DMS153 treated with DMSO at 0.1 percent for 48 hours (cell line): ENCODE data around the gene ACTN1.
A peak's percentile ranks its signal among the peaks of the same experiment; 100 is the strongest.
"Not testable (repeated sequence)": the region's sequence is repeated elsewhere in the genome, so short reads cannot be mapped to it uniquely, and the experiment has no call there.

ENCODE experiments used
- DNase-seq: peaks from one replicate; lab custom pipeline; 2025; ENCODE audit not compliant: unreplicated experiment; lab: John Stamatoyannopoulos, UW

Gene ACTN1

DNA sequence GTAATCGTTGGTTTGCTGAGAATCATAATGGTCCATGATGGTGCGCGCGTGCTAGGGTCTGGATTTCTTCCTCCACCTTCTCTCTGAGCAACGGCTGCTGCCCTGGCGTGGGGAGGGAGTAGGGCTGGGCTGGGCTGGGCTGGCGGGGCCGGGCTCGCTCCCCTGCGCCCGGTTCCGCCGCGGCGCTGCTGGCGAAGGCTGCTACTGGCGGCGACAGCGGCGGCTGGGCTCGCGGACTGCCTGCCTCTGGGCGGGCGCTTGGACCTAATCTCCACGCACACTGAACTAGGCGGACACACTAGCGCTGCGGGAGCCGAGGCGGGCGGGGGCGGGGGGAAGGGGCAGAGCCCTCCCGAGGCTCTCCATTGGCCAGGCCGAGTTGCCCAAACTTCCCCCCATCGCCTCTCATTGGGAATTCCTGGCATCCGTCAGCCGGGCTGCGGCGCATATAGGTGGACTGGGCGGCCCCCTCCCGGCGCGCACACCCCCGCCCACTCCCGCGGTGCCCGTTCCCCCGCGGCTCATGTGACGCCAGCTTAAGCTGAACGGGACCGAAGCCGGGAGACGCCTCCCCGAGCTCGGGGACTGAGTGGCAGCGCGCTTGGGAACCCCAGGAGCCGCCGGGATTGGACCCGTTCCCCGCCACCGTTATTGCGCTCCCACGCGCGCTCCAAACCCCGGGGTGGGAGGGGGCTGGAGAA is at the start of gene ACTN1:
TSS of gene ACTN1 (minus strand) at position 282 of the 701 bp plus-strand sequence. CDS start at position 36, 246 bp downstream.
- DNase-seq = peak; percentile 78

DNA sequence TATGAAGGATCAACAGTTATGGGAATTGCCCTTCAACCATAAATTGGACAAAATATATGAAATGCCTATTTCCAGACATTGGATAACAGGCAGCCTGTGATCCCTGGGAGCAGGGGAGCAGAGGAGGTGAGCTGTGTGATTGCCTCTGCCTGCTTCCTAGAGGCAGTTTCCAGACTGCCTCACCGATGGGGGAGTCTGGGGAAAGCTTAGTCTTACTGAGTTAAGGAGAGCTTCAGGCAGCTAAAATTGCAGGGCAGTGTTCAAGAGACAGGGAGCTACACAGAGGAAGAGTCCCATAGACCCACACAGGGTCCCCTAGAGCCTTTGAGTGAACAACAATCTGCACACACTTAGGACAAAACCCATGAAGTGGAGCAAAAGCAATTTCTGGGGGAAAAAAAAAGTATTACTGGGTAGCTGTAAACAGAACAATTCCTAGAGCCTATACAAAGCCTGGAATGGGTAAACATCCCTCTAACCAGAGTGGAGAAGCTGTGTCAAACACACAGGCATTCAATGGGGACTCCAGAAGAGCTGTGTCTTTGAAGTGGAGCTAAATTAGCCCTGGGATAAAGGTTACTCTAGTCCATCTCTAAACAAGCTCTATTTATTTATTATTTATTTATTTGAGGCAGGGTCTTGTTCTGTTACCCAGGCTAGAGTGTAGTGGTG is 48.3 kb upstream of the ACTN1 start:
- no peak for DNase-seq

DNA sequence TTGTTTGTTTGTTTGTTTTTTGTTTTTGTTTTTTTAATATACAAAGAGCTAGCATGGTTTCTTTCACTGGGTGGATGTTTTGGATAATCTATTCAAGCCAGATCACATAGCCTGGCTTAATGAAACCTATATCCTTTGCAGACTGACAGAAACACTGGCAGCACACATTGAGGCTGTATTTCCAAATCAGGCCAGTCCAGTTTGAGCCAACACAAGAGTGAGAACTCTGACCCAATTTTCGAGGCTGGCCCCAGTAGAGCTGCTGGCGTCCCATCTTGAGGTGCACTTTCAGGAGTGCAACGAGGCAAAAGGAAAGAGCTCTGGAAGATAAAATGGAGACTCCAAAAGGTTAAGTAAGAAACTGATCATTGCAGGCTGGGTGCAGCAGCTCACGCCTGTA is 43.9 kb upstream of the ACTN1 start:
- no peak for DNase-seq

DNA sequence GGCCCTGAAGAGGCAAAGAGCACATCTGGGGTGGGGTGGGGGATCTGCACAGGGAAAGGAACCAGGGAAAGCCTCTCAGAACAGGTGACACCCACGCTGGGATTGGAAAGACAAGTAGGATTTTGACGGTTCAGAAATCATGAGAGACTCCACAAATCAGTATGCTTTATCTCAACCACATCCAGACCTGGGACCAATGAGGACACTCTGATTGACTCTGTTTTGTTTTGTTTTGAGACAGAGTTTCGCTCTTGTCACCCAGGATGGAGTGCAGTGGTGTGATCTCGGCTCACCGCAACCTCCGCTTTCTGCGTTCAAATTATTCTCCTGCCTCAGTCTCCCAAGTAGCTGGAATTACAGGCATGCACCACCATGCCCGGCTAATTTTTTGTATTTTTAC is 43.0 kb upstream of the ACTN1 start:
- not testable (repeated sequence) for DNase-seq

DNA sequence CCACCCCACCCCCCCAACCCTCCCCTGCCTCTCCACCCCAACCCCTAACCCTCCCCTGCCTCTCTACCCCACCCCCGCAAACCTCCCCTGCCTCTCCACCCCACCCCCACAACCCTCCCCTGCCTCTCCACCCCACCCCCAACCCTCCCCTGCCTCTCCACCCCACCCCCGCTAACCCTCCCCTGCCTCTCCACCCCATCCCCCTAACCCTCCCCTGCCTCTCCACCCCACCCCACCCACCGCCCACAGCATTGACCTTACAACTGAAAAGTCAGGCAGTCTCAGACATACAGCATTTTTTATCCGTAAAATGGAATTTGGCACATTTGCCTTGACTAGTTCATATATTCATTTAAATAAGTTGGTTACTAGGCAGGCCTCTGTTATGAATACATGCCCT is 38.6 kb upstream of the ACTN1 start:
- no peak for DNase-seq

DNA sequence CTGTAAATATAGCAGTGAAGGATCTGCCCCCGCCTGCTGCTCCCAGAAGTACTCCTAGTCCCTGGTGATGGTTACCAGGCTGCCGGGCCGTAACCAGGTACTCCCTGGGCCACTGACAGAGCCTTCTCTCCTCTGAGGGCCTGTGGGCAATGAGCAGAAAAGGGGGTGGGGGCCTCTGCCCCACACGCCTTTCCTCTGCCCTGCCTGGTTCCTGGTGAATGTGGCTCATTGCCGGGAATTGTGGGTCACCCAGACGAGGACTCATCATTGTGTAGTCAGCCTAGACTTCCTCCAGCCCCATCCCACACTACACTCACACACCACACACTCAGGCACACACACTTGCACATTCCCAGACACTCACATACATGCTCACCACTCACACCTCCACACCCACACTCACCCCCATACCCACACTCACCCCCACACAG is 35.7 kb upstream of the ACTN1 start:
- no peak for DNase-seq

DNA sequence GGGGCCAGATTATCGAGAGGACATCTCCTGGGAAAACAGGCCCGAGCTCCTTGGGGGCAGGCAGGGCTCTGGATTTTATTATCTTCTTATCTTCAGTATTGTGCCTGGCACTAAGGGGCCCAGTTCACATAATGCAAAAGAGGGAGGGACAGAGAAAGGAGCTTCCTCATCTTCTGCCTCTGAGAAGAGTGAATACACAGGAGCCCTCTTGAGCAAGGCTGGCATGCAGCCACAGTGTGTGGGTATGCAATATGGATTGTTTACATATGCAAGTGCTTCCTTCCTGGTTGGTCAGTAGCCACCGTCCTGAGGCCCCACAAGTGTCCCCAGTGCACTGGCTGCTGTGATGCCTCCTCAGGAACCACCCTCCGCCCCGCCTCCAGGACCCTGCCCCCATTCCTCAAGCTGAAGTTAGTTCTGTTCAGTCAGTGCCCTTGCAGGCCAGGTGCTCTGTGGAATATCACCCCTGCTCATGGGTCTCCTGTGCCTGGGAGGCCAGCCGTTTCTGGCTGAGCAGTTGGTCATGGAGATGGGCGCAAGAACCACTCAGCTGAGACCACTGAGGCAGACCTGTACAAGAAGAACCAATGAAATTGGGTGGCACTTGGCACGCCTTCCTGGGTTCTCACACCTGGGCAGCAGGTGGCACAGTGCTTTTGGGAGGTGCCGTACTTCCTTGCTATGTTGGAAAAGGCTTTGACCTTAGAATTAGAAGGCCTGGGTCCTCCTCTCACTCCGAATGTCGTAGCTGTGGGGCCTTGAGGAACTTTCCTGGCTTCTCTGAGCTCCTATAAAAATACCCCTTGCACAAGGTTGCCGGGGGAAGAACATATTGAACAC is 35.1 kb upstream of the ACTN1 start:
- DNase-seq = peak; percentile 45

DNA sequence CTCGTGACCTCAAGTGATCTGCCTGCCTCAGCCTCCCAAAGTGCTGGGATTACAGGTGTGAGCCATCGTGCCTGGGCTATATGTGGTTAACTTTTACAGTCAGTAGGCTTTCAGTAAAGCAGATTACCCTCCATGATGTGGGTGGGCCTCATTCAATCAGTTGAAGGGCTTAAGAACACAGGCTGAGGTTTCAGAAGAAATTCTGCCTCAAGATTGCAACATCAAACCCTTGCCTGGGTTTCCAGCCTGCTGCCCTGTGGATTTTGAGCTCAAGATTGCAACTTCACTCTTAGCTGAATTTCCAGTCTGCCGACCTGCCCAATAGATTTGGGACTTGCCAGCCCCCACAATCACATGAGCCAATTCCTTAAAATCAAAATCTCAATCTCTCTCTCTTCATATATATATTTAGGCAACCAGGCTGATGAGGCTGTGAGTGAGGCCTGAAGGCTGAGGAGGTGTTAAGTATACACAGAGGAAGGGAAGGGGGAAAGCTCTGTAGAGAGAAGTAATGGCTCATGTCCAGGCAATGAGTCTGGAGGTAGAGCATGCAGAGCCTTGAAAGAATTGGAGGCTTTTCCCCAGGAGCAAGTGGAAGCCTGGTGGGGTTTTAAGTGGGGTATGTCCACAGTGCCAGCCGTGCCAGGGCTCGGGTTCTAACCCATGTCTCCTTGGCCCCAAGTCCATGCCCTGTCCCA is 33.3 kb upstream of the ACTN1 start:
- no peak for DNase-seq

DNA sequence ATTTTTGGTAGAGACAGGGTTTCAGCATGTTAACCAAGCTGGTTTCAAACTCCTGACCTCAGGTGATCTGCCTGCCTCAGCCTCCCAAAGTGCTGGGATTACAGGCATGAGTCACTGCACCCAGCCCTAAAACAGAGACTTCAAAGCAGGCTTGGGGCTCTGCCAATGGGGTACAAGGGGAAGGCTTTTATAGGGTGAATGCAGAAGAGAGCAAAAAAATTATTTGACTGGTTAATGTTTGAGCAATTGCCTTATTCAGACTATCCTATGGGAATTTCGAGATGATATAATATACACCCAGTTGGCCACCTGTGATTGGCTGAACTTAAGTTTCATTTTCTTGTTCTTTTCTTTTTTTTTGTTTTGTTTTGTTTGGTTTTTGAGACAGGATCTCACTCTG is 31.5 kb upstream of the ACTN1 start:
- DNase-seq = no peak

DNA sequence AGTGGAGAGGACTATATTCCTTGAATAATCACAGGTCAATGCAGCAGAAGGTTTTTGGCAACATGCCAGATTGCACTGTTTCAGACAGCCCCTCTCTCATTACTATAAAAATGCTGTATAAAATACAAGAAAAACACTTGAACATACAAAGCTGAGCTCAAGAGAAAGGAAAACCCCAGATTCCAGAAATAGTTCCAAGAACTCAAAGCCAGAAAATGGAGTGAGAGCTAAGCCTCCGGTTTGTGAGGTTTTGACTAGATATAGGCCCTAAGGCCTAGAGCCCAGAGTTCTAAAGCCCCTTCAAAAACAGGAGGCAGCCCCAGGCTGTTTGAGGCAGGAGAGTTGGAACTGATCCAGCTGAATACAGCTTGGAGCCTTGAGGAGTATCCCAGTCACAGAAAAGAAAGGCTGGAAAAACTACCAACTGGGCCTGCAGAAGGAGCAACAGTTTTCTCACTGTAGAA is 29.4 kb upstream of the ACTN1 start:
- DNase-seq = no peak

DNA sequence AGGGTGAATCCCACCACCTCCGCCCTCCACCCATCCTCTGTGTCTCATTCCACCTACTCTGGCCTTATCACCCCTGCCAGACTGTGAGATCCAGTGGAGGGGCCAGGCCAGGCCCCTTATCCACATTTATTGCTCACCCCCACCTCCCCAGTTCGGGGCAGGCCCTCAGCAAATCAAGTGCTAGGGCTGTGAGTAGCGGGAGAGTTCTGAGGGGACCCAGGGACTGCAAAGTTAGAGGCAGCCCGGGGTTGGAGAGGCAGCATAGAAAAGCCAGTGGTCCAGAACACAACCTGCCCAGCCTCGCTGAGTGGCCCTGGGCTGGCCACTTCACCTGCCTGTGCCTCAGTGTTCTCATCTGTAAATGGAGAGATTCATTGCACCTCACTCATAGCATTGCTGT is 27.2 kb upstream of the ACTN1 start:
- no peak for DNase-seq

DNA sequence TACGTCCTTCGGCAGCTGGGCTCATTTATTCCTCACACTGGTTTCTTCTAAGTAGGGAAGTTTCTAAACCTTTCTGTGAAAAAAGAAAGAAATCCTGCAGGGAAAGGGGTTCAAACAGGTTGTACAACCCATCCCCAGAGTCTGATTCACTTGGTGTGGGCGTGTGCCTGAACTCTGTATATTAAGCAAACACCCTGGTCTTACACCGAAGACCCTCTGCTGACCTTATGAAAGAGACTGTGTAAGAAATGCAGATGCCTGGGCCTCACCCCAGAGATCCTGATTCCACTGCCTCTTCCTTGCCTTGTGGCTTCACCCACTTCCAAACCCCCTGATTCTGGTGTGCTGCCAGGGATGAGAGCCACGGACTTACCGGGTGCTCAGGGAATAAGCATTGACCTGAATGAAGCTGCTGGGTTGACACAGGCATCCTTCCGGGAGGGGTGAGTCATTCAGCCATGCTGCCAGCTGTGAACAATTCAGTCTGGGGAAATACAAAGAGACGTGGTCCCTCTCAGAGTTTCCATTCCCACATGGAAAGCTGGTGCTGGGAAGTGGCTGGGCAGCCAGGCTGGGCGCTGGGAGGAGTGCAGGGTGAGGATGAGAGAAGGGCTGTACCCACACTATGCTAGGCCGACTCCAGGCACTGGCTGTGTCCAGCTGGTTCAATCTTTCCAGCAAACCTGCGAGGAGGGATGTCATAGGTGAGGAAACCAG is 26.5 kb upstream of the ACTN1 start:
- no peak for DNase-seq

DNA sequence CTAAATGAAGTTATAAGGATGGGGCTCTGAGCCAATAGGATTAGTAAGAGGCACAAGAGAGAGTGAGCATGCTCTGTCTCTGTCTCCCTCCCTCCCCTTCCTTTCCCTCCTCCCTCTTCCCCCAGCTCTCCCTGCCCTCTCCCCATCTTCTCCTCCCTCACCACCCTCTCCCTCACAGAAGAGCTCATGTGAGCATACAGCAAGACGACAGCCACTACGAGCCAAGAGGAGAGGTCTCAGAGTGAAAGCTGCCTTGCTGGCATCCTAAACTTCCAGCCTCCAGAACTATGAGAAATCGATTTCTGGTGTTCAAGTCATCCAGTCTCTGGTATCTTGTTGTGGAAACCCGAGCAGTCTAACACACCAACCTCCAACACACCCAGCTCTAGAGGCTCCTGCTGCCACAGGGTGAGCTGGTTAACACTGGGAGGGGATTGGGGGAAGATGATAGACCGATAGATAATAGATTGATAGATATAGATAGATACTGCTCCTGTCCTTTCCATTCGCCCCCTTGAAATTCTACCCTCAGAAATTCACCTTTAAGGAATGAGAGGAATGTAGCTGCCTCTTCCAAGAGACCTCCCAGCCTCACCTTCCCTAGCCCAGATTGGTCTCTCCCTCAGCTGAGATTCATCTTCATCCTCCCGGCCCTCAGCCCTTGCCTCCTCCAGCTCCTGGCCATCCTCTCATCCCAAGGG is 25.8 kb upstream of the ACTN1 start:
- no peak for DNase-seq

DNA sequence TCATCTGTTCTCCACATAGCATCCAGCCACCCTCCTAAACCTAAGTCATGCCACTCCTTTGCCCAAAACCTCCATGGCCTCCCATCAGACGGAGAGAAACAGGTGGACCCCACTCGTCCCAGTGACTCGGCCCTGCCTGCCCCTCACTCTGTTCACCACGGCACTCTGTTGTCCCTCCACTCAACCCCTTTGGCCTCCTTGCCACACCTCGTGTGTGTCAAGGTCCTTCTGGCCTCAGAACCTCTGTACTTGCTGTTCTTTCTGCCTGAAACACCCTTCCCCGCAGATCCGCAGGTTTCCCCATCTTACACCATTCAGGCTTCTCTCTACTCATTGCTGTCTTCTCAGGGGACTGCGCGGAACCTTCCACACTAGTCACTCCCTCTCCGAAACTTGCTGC is 24.5 kb upstream of the ACTN1 start:
- DNase-seq = no peak

DNA sequence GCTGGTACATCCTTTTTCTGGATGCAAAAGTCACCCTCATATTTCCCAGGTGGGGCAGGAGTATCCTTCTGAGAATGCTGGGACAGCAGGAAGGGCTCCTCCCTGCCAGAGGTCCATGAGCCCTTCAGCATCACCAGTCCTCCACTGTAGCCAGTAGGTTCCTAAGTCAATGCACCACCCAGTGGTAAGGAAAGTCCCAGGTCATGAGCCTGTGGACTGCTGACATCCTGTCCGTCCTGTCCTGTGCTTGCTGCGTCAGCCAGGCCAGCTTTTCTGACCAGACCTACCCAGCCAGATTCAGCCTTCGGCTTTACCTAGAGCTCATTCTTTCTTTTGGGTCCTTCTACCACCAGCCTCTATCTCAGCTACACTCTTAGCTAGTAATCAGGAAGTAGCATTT is 23.0 kb upstream of the ACTN1 start:
- DNase-seq = no peak

DNA sequence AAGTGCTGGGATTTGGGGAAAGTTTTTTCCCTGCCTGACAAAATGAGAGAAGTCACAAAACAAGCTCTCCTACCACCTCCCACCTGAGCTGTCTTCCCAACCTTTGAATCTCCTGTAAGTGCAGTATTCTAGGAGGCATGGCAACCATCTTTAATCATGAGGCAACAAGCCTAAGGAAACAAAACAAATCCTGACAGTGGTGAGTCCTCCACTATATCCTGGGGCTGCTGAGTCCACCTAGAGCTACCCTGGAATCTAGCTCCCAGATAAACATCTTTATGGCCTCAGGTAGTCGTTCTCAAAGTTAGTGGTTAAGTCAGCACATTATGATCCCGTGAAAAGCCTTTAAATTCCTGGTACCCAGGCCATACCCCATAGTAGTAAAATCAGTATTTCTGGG is 22.3 kb upstream of the ACTN1 start:
- no peak for DNase-seq

DNA sequence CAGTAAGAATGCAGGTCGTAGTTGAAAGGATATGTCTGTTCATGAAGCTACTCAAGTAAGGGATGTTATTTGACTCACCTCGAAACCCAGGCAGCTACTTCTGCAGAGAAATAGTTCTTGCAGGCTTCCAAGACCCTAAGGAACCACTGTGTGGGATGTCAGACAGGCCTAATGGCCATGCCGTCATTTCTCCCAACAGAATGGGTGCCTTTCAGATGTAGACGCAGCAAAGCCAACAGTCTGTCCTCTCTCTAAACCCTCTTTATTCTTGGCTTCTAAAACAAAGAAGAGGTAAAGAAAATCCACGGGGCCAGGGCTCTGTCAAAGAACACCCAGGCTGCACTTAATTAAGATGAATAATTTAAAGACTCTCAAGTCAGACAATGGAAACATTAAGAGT is 19.0 kb upstream of the ACTN1 start:
- no peak for DNase-seq

DNA sequence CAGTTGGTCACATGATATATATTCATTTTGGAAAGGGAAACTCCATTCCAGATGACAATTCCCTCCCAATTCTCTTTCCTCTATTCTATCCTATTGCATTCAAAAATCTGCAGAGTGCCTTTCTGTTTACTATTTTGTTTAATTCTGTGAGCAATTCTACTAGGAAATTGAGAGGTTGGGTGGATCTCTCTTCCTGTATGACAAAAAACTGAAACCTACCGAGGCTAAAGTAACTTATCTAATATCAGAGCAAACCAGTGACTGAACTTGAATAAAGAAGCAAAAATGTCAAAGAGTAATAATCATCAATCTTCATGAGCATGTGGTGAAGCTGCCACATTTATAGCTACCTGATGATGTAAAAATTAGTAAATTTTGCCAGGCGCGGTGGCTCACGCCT is 16.6 kb upstream of the ACTN1 start:
- DNase-seq = no peak

DNA sequence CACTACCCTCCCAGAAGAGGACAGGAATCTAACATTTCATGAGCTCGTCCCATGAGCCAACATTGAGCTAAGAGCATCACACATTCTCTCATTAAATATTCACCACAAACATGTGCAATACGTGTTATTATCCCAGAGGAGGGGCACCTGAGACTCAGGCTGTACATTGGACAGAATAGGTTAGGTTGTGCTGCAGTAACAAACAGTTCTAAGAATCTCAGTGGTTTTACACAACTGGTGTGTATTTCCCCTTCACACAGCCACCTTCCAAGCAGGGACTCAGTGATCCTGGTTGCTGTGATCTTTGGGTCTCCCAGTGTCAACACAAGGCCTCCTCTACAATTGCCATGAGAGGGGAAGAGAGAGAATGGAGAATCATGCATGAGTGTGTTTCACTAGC is 15.0 kb upstream of the ACTN1 start:
- DNase-seq = no peak

DNA sequence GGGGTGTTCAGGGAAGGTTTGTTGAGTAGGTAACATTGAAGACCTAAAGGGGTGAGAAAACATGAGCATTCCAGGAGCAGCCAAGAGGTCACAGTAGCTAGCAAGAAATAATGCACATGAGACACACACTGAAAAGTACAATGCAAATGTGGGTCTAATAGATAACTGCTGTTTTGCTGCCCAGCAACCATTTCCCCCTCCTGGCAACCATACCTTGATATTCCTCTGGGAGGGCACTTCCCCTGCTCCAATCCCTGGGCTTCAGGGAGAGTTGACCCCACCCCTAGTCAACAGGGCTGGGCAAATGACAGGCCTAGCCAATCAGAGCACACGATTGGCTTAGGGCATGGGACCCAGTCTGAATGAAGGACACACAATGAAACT is 8.5 kb upstream of the ACTN1 start:
- DNase-seq = no peak
